Measurements from ENCODE around the gene TMCC2.

DNA sequence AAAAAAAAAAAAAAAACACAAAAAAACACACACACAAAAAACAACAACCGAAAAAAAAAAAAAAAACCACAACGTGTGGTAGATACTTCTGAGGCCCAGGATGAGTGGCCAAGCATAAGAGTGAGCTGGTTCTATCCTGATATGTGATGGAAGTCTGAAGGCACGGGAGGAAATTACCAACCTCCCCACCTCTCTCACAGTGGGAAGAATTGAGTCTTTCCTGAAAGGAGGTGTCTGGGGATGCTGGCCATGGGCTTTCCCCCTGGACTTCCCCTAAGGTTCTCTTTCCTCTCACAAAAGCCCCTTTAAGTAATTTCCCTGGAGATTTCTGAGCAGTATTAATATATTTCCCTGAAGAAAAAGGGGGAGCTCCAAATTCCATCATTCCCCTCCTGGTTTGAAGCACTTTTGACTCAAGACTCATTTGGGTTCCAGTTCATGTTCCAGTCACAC, 5.2 kb downstream of the TMCC2 start:
- no peak for TF ChIP-seq RARB (CRISPR knock-in tag; IDR thresholded peaks at IDR 0.05)
- TF ChIP-seq, protein P1, sequence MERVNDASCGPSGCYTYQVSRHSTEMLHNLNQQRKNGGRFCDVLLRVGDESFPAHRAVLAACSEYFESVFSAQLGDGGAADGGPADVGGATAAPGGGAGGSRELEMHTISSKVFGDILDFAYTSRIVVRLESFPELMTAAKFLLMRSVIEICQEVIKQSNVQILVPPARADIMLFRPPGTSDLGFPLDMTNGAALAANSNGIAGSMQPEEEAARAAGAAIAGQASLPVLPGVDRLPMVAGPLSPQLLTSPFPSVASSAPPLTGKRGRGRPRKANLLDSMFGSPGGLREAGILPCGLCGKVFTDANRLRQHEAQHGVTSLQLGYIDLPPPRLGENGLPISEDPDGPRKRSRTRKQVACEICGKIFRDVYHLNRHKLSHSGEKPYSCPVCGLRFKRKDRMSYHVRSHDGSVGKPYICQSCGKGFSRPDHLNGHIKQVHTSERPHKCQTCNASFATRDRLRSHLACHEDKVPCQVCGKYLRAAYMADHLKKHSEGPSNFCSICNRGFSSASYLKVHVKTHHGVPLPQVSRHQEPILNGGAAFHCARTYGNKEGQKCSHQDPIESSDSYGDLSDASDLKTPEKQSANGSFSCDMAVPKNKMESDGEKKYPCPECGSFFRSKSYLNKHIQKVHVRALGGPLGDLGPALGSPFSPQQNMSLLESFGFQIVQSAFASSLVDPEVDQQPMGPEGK (CRISPR knock-in tag; IDR thresholded peaks at IDR 0.05; ENCODE audit: borderline replicate concordance) = no peak
- TF ChIP-seq SNAI2 (CRISPR knock-in tag; IDR thresholded peaks at IDR 0.05) = no peak
